HepG2 (cell line): Measurements from ENCODE around the gene IL1RL1. TPM values are rescaled to one million over a fixed set of nuclear protein-coding genes. Genes with fewer than 3 reads are reported as not detected.

Experiments
- ATAC-seq: fragments of 200-7000 bp; cut with Tn5 transposase; 3 replicates; pipeline ENCODE4 v1.9.1; 2020; ENCODE audit warnings: mild to moderate bottlenecking, moderate library complexity
- BruUV-seq: library from RNA; stranded (reverse); fragments of 400-500 nt; replicated peaks from 2 replicates; lab custom pipeline; 2021; lab: Mats Ljungman, UMichigan
- CTCF ChIA-PET: fragments of 300-600 bp; formaldehyde crosslinking; extraction: SDS; loops from one replicate; lab custom pipeline; 2021; ENCODE audit warnings: low total read pairs, inconsistent platforms, low intra/inter-chr PET ratio; lab: Yijun Ruan, JAX
- POLR2A ChIA-PET: fragments of 350-600 bp; sonication (Branson Sonifier 250); formaldehyde crosslinking; loops from one replicate; lab custom pipeline; 2020; ENCODE audit warnings: antibody characterized with exemption, inconsistent platforms; lab: Yijun Ruan, JAX
- DNase-seq: peaks from one replicate; pipeline ENCODE4 v3.0.0-alpha.2; 2015; ENCODE audit warnings: low spot score
- FAIRE-seq: peaks from 3 replicates; lab custom pipeline; 2011; peaks lifted over from hg19 to GRCh38; lab: Jason Lieb, UNC
- H2AFZ ChIP-seq: one replicate; pipeline ENCODE4 v1.6.1; 2011; ENCODE audit warnings: low read length, inconsistent platforms
- H3K27ac ChIP-seq: fragments of 300-600 bp; 3 replicates; pipeline ENCODE4 v1.8.0; 2011; ENCODE audit warnings: mixed run types, mild to moderate bottlenecking, mixed read lengths, low read length, inconsistent platforms; ENCODE audit not compliant: insufficient read depth; ENCODE audit errors: extremely low read length
- H3K27me3 ChIP-seq, 2 experiments: fragments of 200-600 bp in 1 of 2; 2 replicates in 1 of 2; 3 replicates in 1 of 2; pipeline versions ENCODE4 v1.6.0 to v1.8.0; 2011; ENCODE audit warnings: low read length in 2 of 2, mild to moderate bottlenecking in 2 of 2, moderate library complexity in 2 of 2, inconsistent platforms in 1 of 2; ENCODE audit not compliant: insufficient read depth in 2 of 2, control insufficient read depth in 1 of 2
- H3K36me3 ChIP-seq, 2 experiments: fragments of 200-600 bp in 1 of 2; replicated peaks in 1 of 2; 2 replicates in 1 of 2; 3 replicates in 1 of 2; pipeline versions ENCODE4 v1.5.1 to v1.8.0; 2011; ENCODE audit warnings: low read length in 2 of 2, inconsistent platforms in 1 of 2; ENCODE audit not compliant: insufficient read depth in 2 of 2, control insufficient read depth in 1 of 2
- H3K4me1 ChIP-seq: 2 replicates; pipeline ENCODE4 v1.5.1; 2012; ENCODE audit warnings: low read length, inconsistent platforms; ENCODE audit not compliant: insufficient read depth
- H3K4me2 ChIP-seq: 2 replicates; pipeline ENCODE4 v1.6.0; 2011; ENCODE audit warnings: low read depth, low read length, inconsistent platforms
- H3K4me3 ChIP-seq, 3 experiments: fragments of 200-600 bp in 1 of 3; sonication (generic), shearing (Covaris generic) in 1 of 3; replicated peaks in 1 of 3; 2 replicates each; pipeline ENCODE4 v1.5.1; 2011 to 2016; ENCODE audit warnings: low read length in 3 of 3, inconsistent platforms in 2 of 3, low read depth in 2 of 3, mild to moderate bottlenecking in 2 of 3, control low read depth in 1 of 3, mixed read lengths in 1 of 3; ENCODE audit not compliant: insufficient read depth in 1 of 3
- H3K79me2 ChIP-seq: one replicate; pipeline ENCODE4 v1.6.1; 2011; ENCODE audit warnings: low read length, inconsistent platforms; ENCODE audit not compliant: insufficient read depth
- H3K9ac ChIP-seq: 2 replicates; pipeline ENCODE4 v1.6.0; 2011; ENCODE audit warnings: mild to moderate bottlenecking, low read depth, low read length, inconsistent platforms; ENCODE audit not compliant: insufficient read depth
- H3K9me3 ChIP-seq: 2 replicates; pipeline ENCODE4 v1.5.1; 2012; ENCODE audit warnings: mild to moderate bottlenecking, low read length
- H4K20me1 ChIP-seq: 2 replicates; pipeline ENCODE4 v1.6.0; 2011; ENCODE audit warnings: inconsistent platforms, mild to moderate bottlenecking, low read length, moderate library complexity; ENCODE audit not compliant: insufficient read depth
- CHD2 ChIP-seq: IDR thresholded peaks from 2 replicates; pipeline ENCODE4 v1.6.1; 2011; ENCODE audit warnings: low read depth, low read length, improper control_type of control experiment
- ZNF230 ChIP-seq: sonication (generic); formaldehyde crosslinking; IDR thresholded peaks from 2 replicates; pipeline ENCODE4 v1.4.0; 2020; ENCODE audit warnings: mild to moderate bottlenecking, missing genetic modification reagents
- ZNF772 ChIP-seq: sonication (generic); formaldehyde crosslinking; IDR thresholded peaks from 2 replicates; pipeline ENCODE4 v1.5.0; 2020; ENCODE audit warnings: mild to moderate bottlenecking, missing genetic modification reagents
- WGBS: methylation state at CpG from one replicate; pipeline ENCODE4 v1.1.6; 2017; ENCODE audit warnings: low lambda C conversion rate; 5-methylcytosine and 5-hydroxymethylcytosine counted together
- in situ Hi-C: cut with HindIII; loops from 2 replicates; pipeline ENCODE4 v1.10.0; 2017; ENCODE audit warnings: low pct_unique_long_range_greater_than_20kb; ENCODE audit not compliant: extremely low pct_ligation_motif_present
- intact Hi-C: fragments of 100-400 bp; cut with micrococcal nuclease; formaldehyde crosslinking; loops from one replicate; pipeline ENCODE4 v1.10.0; 2022; ENCODE audit not compliant: unreplicated experiment
- polyA plus RNA-seq, 8 experiments: library from polyadenylated mRNA; depleted of rRNA in 3 of 8; stranded (reverse) in 7 of 8; unstranded in 1 of 8; fragments of >200 nt; fragmentation: Illumina TruSeq in 4 of 8; extraction: Trizol in 4 of 8; gene quantifications; 2 replicates each; pipeline versions ENCODE4 v1.2.1 to v1.2.3, GENCODE V29; 2011 to 2016; ENCODE audit warnings: low read depth in 4 of 8, missing spikeins in 1 of 8, mixed read lengths in 1 of 8; ENCODE audit not compliant: insufficient read depth in 1 of 8
- total RNA-seq, 5 experiments: library from RNA; depleted of rRNA; stranded (reverse); fragments of >200 nt; fragmentation: Illumina TruSeq; extraction: Trizol; gene quantifications; 2 replicates each; pipeline ENCODE4 v1.2.3, GENCODE V29; 2016; ENCODE audit warnings: low read depth in 1 of 5
- TF ChIP-seq, protein P1 (sequence below): sonication (generic); formaldehyde crosslinking; IDR thresholded peaks from 2 replicates; pipeline ENCODE4 v1.4.0; 2020; ENCODE audit warnings: missing genetic modification reagents
- TF ChIP-seq, protein P2 (sequence below): sonication (generic); formaldehyde crosslinking; IDR thresholded peaks from 2 replicates; pipeline ENCODE4 v1.9.0; 2021; ENCODE audit warnings: mild to moderate bottlenecking, missing genetic modification reagents

The IL1RL1 gene
- total and polyA plus RNA-seq, 2 of the 13 experiments (the other 11 are each of a cell fraction or from before 2014, with no cell fraction given): 0.02 to 0.03 TPM

DNA sequence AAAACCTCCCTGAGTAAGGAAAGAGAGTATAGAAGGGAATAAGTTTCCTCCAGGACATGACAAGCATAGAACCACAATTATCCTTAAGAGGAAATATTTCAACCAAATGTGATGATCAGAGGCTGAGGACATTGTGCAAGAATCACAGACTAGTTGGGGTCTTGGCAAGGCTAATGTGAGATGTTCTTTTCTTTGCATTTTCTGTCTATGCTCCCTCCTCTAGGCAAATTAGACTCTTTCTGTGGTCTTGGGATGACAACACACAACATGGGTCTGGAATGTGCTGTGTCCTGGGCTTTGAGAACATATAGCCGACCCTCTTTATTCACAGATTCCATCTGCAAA is 32.0 kb upstream of the IL1RL1 start (continued):
- no peak for TF ChIP-seq ZNF772 (CRISPR knock-in tag)
- TF ChIP-seq, protein P1, sequence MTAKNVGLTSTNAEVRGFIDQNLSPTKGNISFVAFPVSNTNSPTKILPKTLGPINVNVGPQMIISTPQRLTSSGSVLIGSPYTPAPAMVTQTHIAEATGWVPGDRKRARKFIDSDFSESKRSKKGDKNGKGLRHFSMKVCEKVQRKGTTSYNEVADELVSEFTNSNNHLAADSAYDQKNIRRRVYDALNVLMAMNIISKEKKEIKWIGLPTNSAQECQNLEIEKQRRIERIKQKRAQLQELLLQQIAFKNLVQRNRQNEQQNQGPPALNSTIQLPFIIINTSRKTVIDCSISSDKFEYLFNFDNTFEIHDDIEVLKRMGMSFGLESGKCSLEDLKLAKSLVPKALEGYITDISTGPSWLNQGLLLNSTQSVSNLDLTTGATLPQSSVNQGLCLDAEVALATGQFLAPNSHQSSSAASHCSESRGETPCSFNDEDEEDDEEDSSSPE (CRISPR knock-in tag): no peak

DNA sequence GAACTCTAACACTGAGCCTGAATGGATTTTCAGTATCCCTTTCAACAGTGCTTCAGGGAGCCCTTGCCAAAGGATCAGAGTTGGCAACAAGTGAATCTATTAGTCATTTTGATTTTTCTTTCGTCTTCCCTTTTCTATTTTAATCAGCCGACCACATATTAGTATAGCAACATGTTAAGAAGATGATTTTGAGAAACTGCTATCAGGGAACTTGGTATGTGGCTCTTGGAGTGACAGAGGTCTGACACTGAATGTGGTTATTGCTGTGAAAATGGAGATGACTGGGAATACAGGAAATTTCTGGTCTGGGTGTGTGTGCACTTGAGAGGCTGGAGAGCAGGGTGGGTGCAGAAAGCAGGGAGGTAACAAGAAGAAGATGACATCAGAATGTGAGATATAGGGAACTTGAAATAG is 28.7 kb upstream of the IL1RL1 start:
- TF ChIP-seq, protein P2, sequence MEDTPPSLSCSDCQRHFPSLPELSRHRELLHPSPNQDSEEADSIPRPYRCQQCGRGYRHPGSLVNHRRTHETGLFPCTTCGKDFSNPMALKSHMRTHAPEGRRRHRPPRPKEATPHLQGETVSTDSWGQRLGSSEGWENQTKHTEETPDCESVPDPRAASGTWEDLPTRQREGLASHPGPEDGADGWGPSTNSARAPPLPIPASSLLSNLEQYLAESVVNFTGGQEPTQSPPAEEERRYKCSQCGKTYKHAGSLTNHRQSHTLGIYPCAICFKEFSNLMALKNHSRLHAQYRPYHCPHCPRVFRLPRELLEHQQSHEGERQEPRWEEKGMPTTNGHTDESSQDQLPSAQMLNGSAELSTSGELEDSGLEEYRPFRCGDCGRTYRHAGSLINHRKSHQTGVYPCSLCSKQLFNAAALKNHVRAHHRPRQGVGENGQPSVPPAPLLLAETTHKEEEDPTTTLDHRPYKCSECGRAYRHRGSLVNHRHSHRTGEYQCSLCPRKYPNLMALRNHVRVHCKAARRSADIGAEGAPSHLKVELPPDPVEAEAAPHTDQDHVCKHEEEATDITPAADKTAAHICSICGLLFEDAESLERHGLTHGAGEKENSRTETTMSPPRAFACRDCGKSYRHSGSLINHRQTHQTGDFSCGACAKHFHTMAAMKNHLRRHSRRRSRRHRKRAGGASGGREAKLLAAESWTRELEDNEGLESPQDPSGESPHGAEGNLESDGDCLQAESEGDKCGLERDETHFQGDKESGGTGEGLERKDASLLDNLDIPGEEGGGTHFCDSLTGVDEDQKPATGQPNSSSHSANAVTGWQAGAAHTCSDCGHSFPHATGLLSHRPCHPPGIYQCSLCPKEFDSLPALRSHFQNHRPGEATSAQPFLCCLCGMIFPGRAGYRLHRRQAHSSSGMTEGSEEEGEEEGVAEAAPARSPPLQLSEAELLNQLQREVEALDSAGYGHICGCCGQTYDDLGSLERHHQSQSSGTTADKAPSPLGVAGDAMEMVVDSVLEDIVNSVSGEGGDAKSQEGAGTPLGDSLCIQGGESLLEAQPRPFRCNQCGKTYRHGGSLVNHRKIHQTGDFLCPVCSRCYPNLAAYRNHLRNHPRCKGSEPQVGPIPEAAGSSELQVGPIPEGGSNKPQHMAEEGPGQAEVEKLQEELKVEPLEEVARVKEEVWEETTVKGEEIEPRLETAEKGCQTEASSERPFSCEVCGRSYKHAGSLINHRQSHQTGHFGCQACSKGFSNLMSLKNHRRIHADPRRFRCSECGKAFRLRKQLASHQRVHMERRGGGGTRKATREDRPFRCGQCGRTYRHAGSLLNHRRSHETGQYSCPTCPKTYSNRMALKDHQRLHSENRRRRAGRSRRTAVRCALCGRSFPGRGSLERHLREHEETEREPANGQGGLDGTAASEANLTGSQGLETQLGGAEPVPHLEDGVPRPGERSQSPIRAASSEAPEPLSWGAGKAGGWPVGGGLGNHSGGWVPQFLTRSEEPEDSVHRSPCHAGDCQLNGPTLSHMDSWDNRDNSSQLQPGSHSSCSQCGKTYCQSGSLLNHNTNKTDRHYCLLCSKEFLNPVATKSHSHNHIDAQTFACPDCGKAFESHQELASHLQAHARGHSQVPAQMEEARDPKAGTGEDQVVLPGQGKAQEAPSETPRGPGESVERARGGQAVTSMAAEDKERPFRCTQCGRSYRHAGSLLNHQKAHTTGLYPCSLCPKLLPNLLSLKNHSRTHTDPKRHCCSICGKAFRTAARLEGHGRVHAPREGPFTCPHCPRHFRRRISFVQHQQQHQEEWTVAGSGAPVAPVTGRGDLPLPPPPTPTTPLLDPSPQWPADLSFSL: no peak
- no peak for TF ChIP-seq CHD2
- no peak for TF ChIP-seq ZNF230 (CRISPR knock-in tag)
- POLR2A ChIA-PET: no interaction called here
- BruUV-seq: no TSS peak

More for the DNA sequence above, 28.7 kb upstream of the IL1RL1 start:
- Histone ChIP-seq H3K9ac (no peak overlapping the region), H3K27ac (no peak overlapping the region), H2AFZ (no peak overlapping the region), H3K27me3 (peaks cover 0 to 10% of the 10 kb centered on the region in 2 experiments; a peak in 1 of 5 replicates), H3K9me3 (no peaks in the 10 kb centered on the region), H4K20me1 (no peaks in the 10 kb centered on the region), H3K4me2 (no peak overlapping the region), H3K79me2 (no peaks in the 10 kb centered on the region), H3K4me1 (no peaks in the 10 kb centered on the region), H3K36me3 (no peaks in the 10 kb centered on the region), H3K4me3 (no peak overlapping the region)
- CTCF ChIA-PET: no interaction called here
- WGBS: 5% methylated on average over 2 of the region's 2 CpGs
- intact Hi-C loops (no loop called here), in situ Hi-C loops (no loop called here)
- ATAC-seq (no peak), DNase-seq (no peak), FAIRE-seq (no peak)
